HL-60 (cell line): ENCODE measurements around the gene KIF23.

Experiments
- CTCF ChIP-seq: IDR thresholded peaks from one replicate; pipeline ENCODE4 v1.5.1; 2011; ENCODE audit warnings: low read length, control low read depth, inconsistent platforms; ENCODE audit not compliant: insufficient read depth
- GABPA ChIP-seq: IDR thresholded peaks from 2 replicates; pipeline ENCODE4 v1.6.1; 2012; ENCODE audit warnings: low read depth
- POLR2AphosphoS5 ChIP-seq: IDR thresholded peaks from 2 replicates; pipeline ENCODE4 v1.6.1; 2012; ENCODE audit warnings: low read depth
- REST ChIP-seq: IDR thresholded peaks from 2 replicates; pipeline ENCODE4 v1.6.1; 2012; ENCODE audit warnings: low read depth; ENCODE audit not compliant: insufficient replicate concordance
- SPI1 ChIP-seq: IDR thresholded peaks from 2 replicates; pipeline ENCODE4 v1.6.1; 2012; ENCODE audit warnings: low read depth, mild to moderate bottlenecking, borderline replicate concordance

GRCh38 chr15:69388260-69388705, 25.9 kb upstream of the KIF23 start:
- TF ChIP-seq CTCF: no peak
- no peak for TF ChIP-seq POLR2AphosphoS5
- no peak for TF ChIP-seq GABPA
- no peak for TF ChIP-seq SPI1
- TF ChIP-seq REST: no peak
